Femur (tissue), 1 donor: ENCODE measurements around the gene SH3GLB2.
"Not testable (repeated sequence)": the region's sequence is repeated elsewhere in the genome, so short reads cannot be mapped to it uniquely, and the experiment has no call there.

Experiments
- DNase-seq: peaks from one replicate; pipeline ENCODE4 v3.0.0-alpha.2; 2017

The SH3GLB2 gene

GRCh38 chr9:128992995-128993394 is 35.1 kb downstream of the SH3GLB2 start:
- DNase-seq: peak; percentile 24

DNA sequence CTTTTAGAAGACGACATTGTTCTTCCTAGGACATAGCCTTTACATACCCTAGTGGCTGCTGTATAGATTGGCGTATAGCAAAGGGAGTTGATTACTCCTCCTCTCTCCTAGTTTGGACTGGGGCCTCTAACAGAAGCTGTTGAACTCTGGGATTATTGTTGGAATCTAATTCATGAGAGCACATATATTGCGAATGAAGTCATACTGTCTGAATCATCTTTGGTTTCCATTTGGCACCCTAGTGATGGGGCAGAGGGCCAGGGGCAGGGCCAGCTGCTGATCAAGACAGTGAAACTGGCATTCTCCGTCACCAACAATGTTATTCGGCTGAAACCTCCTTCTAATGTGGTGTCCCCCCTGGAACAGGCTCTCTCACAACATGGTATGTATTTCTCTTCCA is 40.3 kb downstream of the SH3GLB2 start:
- DNase-seq: peak; percentile 80

DNA sequence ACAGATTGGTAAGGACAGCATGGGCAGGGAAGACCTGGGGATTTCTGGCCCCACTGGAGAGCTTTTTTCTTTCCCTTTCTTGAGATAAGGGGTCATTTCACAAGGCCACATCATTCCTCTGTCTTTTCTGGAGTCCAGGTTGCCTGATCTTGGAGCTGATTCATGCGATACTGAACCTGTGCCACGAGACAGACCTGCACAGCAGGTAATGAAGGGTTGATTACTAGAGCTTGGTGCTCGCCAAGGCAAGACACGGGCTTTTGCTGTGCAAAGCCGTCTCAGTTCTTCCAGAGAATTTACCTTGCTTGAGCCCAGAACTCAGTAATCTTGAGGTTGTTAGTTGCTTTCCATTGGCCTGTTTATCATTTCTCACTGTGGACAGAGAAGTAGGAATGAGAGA is 41.5 kb downstream of the SH3GLB2 start:
- DNase-seq: no peak

DNA sequence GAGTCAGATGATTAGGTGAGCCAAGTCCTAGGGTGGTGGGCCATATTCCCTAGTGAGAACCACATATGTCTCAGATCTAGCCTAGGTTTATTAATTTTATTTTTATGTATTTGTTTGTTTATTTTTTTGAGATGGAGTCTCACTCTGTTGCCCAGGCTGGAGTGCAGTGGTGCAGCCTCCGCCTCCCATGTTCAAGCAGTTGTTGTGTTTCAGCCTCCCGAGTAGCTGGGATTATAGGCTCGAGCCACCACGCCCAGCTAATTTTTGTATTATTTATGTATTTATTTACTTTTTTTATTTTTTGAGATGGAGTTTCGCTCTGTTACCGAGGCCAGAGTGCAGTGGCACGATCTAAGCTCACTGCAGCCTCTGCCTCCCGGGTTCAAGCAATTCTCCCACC is 44.6 kb downstream of the SH3GLB2 start:
- no peak for DNase-seq

DNA sequence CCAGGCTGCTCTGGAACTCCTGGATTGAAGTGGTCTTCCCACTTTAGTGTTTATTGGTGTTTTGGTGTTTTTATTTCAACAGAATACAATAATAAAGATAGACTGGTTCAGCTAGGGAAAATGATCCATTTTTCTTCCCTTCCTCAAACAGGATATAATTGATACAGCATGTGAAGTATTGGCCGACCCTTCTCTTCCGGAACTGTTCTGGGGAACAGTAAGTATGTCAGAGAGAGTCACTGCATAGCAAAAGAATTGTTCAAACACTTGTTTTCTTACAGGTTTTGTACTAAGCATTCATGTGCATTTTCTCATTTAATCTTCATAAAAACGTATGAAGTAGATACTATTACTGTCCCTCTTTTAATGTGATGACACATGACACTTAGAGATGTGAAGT is 49.0 kb downstream of the SH3GLB2 start:
- DNase-seq: no peak

DNA sequence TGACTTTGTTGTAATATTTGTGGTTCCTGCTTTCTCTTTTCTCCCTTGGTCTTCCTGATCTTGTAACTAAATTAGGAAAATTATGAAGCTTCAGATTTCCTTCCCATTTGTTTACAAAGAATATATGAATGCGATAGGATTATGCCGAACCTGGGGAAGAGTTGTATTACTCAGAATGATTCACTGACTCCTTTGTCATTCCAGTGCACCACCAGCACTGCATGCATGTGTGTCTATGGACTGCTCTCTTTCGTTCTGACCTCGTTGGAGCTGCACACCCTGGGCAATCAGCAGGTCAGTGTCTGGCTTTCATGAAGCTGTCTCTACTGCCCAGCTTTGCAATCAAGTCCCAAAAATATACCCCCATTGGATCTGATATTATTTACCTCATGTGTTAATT is 55.2 kb downstream of the SH3GLB2 start:
- DNase-seq: no peak

- DNase-seq: no peak
These were observed 58.6 kb downstream of the SH3GLB2 start for GRCh38 chr9:128969491-128969890.

GRCh38 chr9:128961403-128961802 is 66.7 kb downstream of the SH3GLB2 start:
- DNase-seq: not testable (repeated sequence)
